Spleen (tissue), 7 donors: ENCODE measurements around the gene GLRX.
"Not testable (repeated sequence)": the region's sequence is repeated elsewhere in the genome, so short reads cannot be mapped to it uniquely, and the experiment has no call there.

ENCODE experiments used
- POLR2A ChIP-seq, 3 donors: fragments of 450-650 bp; IDR thresholded peaks; one replicate each; pipeline ENCODE4 v1.5.1; 2017; ENCODE audit warnings: antibody characterized with exemption in 3 of 3, mild to moderate bottlenecking in 1 of 3
- POLR2AphosphoS5 ChIP-seq, 3 donors: sonication (generic); formaldehyde crosslinking; IDR thresholded peaks; one replicate each; pipeline ENCODE4 v1.5.1; 2017; ENCODE audit warnings: antibody characterized with exemption in 3 of 3
- TF ChIP-seq, protein P1 (sequence below), 11 experiments: fragments of 200-600 bp in 7 of 11; fragments of 450-650 bp in 4 of 11; sonication (generic) in 4 of 11; IDR thresholded peaks in 8 of 11; conservative IDR thresholded peaks in 3 of 11; 1 replicate in 7 of 11; 2 replicates in 4 of 11; pipeline versions ENCODE4 v1.4.0 to v1.8.0; 2016 to 2021; ENCODE audit warnings: antibody characterized with exemption in 11 of 11, inconsistent platforms in 4 of 11, mild to moderate bottlenecking in 1 of 11
- donor health status: DM: no; HTN: no; CAD: no; lungs with moderate emphysema.
- donor health status: DM: no; HTN: no; CAD: no.
- donor health status: DM: no; HTN: no; CAD: no.

DNA sequence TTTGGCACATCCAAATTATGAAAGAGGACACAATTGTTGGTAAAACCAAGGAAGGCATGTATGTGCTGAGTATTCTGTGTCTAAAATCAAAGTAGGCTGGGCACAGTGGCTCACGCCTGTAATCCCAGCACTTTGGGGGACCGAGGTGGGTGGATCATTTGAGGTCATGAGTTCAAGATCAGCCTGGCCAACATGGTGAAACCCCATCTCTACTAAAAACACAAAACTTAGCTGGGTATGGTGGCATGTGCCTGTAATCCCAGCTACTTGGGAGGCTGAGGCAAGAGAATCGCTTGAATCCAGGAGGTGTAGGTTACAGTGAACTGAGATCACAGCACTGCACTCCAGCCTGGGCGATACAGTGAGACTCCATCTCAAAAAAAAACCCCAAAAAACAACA, 14.4 kb upstream of the GLRX start:
- TF ChIP-seq, protein P1, sequence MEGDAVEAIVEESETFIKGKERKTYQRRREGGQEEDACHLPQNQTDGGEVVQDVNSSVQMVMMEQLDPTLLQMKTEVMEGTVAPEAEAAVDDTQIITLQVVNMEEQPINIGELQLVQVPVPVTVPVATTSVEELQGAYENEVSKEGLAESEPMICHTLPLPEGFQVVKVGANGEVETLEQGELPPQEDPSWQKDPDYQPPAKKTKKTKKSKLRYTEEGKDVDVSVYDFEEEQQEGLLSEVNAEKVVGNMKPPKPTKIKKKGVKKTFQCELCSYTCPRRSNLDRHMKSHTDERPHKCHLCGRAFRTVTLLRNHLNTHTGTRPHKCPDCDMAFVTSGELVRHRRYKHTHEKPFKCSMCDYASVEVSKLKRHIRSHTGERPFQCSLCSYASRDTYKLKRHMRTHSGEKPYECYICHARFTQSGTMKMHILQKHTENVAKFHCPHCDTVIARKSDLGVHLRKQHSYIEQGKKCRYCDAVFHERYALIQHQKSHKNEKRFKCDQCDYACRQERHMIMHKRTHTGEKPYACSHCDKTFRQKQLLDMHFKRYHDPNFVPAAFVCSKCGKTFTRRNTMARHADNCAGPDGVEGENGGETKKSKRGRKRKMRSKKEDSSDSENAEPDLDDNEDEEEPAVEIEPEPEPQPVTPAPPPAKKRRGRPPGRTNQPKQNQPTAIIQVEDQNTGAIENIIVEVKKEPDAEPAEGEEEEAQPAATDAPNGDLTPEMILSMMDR (IDR thresholded peaks at IDR 0.05 in 8 of 11, conservative IDR thresholded peaks at IDR 0.05 in 3 of 11), result not testable (repeated sequence)
- TF ChIP-seq POLR2A, POLR2AphosphoS5 (IDR thresholded peaks at IDR 0.05): not testable (repeated sequence)
